ENCODE results near the gene PCSK5.
"Not testable (repeated sequence)": the region's sequence is repeated elsewhere in the genome, so short reads cannot be mapped to it uniquely, and the experiment has no call there.

Gene PCSK5

DNA sequence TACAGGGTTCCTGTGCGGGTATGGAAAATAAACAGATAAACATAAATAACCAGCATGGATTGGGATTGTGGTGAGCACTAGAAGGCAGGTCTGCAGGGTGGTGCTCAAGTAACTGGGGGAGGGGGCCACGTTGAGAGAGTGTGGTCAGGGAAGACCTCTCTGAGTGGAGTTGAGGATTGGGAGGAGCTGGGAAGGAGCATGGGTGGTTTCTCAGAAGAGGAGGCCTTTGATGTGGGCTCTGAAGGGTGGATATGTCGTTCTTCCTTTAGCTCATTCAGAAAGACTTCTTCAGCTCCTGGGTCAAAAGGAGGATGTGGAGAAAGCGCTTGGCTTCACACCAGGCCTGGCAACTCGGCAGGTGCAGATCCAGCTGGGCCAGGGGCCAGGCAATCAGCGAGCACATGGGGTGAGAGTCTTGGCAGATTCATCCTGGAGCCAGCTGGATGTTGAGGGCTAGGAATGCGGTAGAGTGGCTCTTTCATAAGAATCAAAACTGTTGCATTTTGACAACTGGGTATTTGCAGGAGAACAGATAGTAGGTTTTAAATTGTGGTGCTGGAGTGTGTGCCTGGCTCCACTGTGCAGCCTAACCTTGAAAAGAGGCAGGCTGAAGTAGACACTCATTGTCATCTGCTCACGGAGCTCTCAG lies 71.7 kb downstream of the PCSK5 start:
- Mint-ChIP-seq H3K4me3 (no peak overlapping the region), H3K4me1 (peaks cover 8% of the 10 kb centered on the region), H3K36me3 (ENCODE audit: insufficient read depth) (no peaks in the 10 kb centered on the region), H3K9me3 (peaks cover 12% of the 10 kb centered on the region), H3K27me3 (no peaks in the 10 kb centered on the region), H3K27ac (ENCODE audit: low read depth) (no peak overlapping the region)
- ATAC-seq (replicated peaks; ENCODE audit: extremely low read depth, poor library complexity, severe bottlenecking): no peak
- no peak for DNase-seq (ENCODE audit: low spot score in 2 of 2)

- no peak for ATAC-seq (replicated peaks; ENCODE audit: extremely low read depth, poor library complexity, severe bottlenecking)
- Mint-ChIP-seq H3K9me3 (peaks cover 12% of the 10 kb centered on the region), H3K27me3 (no peaks in the 10 kb centered on the region), H3K4me1 (peaks cover 8% of the 10 kb centered on the region), H3K4me3 (no peak overlapping the region), H3K36me3 (ENCODE audit: insufficient read depth) (no peaks in the 10 kb centered on the region), H3K27ac (ENCODE audit: low read depth) (no peak overlapping the region)
- no peak for DNase-seq (ENCODE audit: low spot score in 2 of 2)
Observed at GRCh38 chr9:75962662-75963036, 72.2 kb downstream of the PCSK5 start.

DNA sequence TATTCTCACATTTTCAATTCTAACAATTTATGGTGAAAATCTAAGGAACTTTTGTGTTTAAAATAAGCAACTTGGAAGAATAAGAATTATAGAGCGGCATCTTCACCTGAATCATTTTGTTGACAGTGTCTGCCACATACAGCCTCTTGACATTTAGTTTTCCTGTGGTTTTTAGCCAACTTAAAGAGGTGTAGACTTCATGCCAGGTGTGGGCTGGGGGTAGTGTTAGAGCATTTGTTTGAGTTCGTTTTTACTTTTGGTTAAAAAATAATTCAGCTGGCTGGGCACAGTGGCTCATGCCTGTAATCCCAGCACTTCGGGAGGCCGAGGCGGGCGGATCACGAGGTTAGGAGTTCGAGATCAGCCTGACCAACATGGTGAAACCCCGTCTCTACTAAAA lies 72.8 kb downstream of the PCSK5 start:
- ATAC-seq (replicated peaks; ENCODE audit: extremely low read depth, poor library complexity, severe bottlenecking); H3K27ac Mint-ChIP-seq (ENCODE audit: low read depth); H3K36me3 Mint-ChIP-seq (ENCODE audit: insufficient read depth); H3K27me3 Mint-ChIP-seq; DNase-seq (ENCODE audit: low spot score in 2 of 2); H3K4me3 Mint-ChIP-seq; H3K4me1 Mint-ChIP-seq: not testable (repeated sequence)
- peaks cover 12% of the 10 kb centered on the region for H3K9me3 Mint-ChIP-seq

- ATAC-seq (replicated peaks; ENCODE audit: extremely low read depth, poor library complexity, severe bottlenecking): no peak
- peaks cover 1% of the 10 kb centered on the region for H3K36me3 Mint-ChIP-seq (ENCODE audit: insufficient read depth)
- no peak overlapping the region for H3K4me3 Mint-ChIP-seq
- DNase-seq (ENCODE audit: low spot score in 2 of 2): no peak
- H3K4me1 Mint-ChIP-seq: peaks cover 8% of the 10 kb centered on the region
- H3K27ac Mint-ChIP-seq (ENCODE audit: low read depth): no peak overlapping the region
- no peaks in the 10 kb centered on the region for H3K27me3 Mint-ChIP-seq
- peaks cover 6% of the 10 kb centered on the region for H3K9me3 Mint-ChIP-seq
Observed at GRCh38 chr9:75964427-75964826, 74.0 kb downstream of the PCSK5 start.

- Mint-ChIP-seq H3K9me3 (peaks cover 6% of the 10 kb centered on the region), H3K36me3 (ENCODE audit: insufficient read depth) (peaks cover 1% of the 10 kb centered on the region), H3K4me3 (no peak overlapping the region), H3K27me3 (no peaks in the 10 kb centered on the region), H3K27ac (ENCODE audit: low read depth) (no peak overlapping the region), H3K4me1 (peaks cover 8% of the 10 kb centered on the region)
- no peak for DNase-seq (ENCODE audit: low spot score in 2 of 2)
- no peak for ATAC-seq (replicated peaks; ENCODE audit: extremely low read depth, poor library complexity, severe bottlenecking)
Observed at GRCh38 chr9:75965231-75965630, 74.8 kb downstream of the PCSK5 start.

DNA sequence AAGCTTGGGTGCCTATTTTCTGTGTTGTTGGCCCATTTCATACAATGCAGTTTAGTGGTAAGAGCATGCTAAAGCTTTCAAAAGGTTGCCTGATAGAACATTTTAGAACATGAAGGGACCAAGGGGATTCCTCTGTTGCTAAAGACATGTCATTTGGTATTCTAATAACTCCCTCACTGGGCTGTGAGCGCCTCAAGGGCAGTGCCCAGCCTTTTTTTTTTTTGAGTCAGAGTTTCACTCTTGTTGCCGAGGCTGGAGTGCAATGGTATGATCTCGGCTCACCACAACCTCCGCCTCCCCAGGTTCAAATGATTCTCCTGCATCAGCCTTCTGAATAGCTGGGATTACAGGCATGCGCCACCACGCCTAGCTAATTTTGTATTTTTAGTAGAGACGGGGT lies 77.1 kb downstream of the PCSK5 start:
- Mint-ChIP-seq H3K36me3 (ENCODE audit: insufficient read depth) (peaks cover 1% of the 10 kb centered on the region), H3K27ac (ENCODE audit: low read depth) (no peak overlapping the region), H3K4me3 (no peak overlapping the region), H3K9me3 (peaks cover 6% of the 10 kb centered on the region), H3K27me3 (no peaks in the 10 kb centered on the region), H3K4me1 (no peaks in the 10 kb centered on the region)
- no peak for DNase-seq (ENCODE audit: low spot score in 2 of 2)
- no peak for ATAC-seq (replicated peaks; ENCODE audit: extremely low read depth, poor library complexity, severe bottlenecking)

GRCh38 chr9:75974016-75974766 lies 83.7 kb downstream of the PCSK5 start:
- DNase-seq (ENCODE audit: low spot score in 2 of 2): no peak
- peaks cover 4% of the 10 kb centered on the region for H3K36me3 Mint-ChIP-seq (ENCODE audit: insufficient read depth)
- no peak overlapping the region for H3K4me3 Mint-ChIP-seq
- ATAC-seq (replicated peaks; ENCODE audit: extremely low read depth, poor library complexity, severe bottlenecking): no peak
- no peaks in the 10 kb centered on the region for H3K4me1 Mint-ChIP-seq
- H3K27me3 Mint-ChIP-seq: no peaks in the 10 kb centered on the region
- no peaks in the 10 kb centered on the region for H3K9me3 Mint-ChIP-seq
- no peak overlapping the region for H3K27ac Mint-ChIP-seq (ENCODE audit: low read depth)

- DNase-seq (ENCODE audit: low spot score in 2 of 2) (no peak), ATAC-seq (replicated peaks; ENCODE audit: extremely low read depth, poor library complexity, severe bottlenecking) (no peak)
- Mint-ChIP-seq H3K36me3 (ENCODE audit: insufficient read depth) (peaks cover 3% of the 10 kb centered on the region), H3K9me3 (no peaks in the 10 kb centered on the region), H3K4me1 (no peaks in the 10 kb centered on the region), H3K4me3 (no peak overlapping the region), H3K27ac (ENCODE audit: low read depth) (no peak overlapping the region), H3K27me3 (no peaks in the 10 kb centered on the region)
Observed at GRCh38 chr9:75975071-75975470, 84.6 kb downstream of the PCSK5 start.

DNA sequence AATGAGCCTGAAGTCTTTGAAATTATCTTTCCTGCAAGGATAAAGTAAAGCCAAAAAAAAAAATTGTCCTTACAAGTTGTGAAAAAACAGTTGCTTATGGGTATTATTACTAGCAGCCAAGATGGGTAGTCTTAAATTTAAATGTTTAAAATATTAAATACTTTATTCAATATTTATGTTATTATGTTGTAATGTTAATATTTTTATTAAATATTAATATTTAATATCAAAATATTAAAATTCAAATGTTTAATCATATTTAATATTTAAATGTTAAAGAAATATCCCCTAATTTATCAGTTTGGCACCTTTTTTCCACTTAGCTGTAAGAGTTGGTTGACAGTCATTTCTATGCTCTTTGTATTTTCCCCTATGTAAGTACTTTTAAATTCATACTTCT lies 86.1 kb downstream of the PCSK5 start:
- H3K27me3 Mint-ChIP-seq: no peaks in the 10 kb centered on the region
- no peaks in the 10 kb centered on the region for H3K9me3 Mint-ChIP-seq
- peaks cover 3% of the 10 kb centered on the region for H3K36me3 Mint-ChIP-seq (ENCODE audit: insufficient read depth)
- DNase-seq (ENCODE audit: low spot score in 2 of 2) (no peak), ATAC-seq (replicated peaks; ENCODE audit: extremely low read depth, poor library complexity, severe bottlenecking) (no peak)
- H3K27ac Mint-ChIP-seq (ENCODE audit: low read depth): no peak overlapping the region
- H3K4me3 Mint-ChIP-seq: no peak overlapping the region
- H3K4me1 Mint-ChIP-seq: no peaks in the 10 kb centered on the region

DNA sequence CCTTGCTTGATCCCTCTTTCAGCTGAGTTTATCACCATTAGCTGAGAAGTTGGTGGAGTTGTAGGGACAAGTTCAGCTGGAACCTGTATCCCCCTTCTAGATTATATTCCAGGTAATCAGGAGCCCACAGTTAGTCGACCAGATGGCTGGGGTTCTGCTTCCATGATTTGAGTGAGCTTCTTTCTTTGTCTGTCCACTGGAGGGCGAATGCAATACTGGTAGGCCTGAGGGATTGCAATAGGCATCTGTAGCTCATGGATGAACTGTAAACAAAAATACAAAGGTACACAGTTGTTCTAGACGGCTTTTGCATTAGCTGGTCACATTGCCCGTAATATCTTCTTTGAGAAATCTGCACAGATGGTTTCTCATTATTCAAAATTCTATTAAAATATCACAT lies 88.9 kb downstream of the PCSK5 start:
- Mint-ChIP-seq H3K27ac (ENCODE audit: low read depth) (no peak overlapping the region), H3K4me1 (no peaks in the 10 kb centered on the region), H3K9me3 (no peaks in the 10 kb centered on the region), H3K36me3 (ENCODE audit: insufficient read depth) (no peaks in the 10 kb centered on the region), H3K27me3 (no peaks in the 10 kb centered on the region), H3K4me3 (no peak overlapping the region)
- ATAC-seq (replicated peaks; ENCODE audit: extremely low read depth, poor library complexity, severe bottlenecking): no peak
- DNase-seq (ENCODE audit: low spot score in 2 of 2): no peak

- H3K27ac Mint-ChIP-seq (ENCODE audit: low read depth): no peak overlapping the region
- H3K9me3 Mint-ChIP-seq: no peaks in the 10 kb centered on the region
- no peaks in the 10 kb centered on the region for H3K36me3 Mint-ChIP-seq (ENCODE audit: insufficient read depth)
- ATAC-seq (replicated peaks; ENCODE audit: extremely low read depth, poor library complexity, severe bottlenecking) (no peak), DNase-seq (ENCODE audit: low spot score in 2 of 2) (no peak)
- no peak overlapping the region for H3K4me3 Mint-ChIP-seq
- no peaks in the 10 kb centered on the region for H3K27me3 Mint-ChIP-seq
- no peaks in the 10 kb centered on the region for H3K4me1 Mint-ChIP-seq
Observed at GRCh38 chr9:75983319-75984045, 93.0 kb downstream of the PCSK5 start.

DNA sequence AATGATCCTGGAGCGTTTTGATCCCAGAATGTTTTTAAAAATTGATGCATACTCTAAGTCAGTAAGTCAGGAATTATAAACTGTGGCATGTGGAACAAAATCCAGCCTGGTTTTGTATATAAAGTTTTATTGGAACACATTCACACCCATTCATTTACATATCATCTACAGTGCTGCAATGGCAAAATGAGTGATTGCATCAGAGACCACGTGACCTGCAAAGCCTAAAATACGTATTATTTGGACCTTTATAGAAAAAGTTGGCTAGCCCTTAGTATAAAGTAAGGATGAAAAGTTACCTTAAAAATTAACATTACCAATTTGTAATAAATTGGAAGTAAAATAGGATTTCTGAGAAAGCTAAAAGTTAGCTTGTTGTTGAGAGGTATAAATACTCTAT lies 95.0 kb downstream of the PCSK5 start:
- Mint-ChIP-seq H3K27ac (ENCODE audit: low read depth) (no peak overlapping the region), H3K4me3 (no peak overlapping the region), H3K27me3 (no peaks in the 10 kb centered on the region), H3K9me3 (no peaks in the 10 kb centered on the region), H3K4me1 (no peaks in the 10 kb centered on the region), H3K36me3 (ENCODE audit: insufficient read depth) (no peaks in the 10 kb centered on the region)
- ATAC-seq (replicated peaks; ENCODE audit: extremely low read depth, poor library complexity, severe bottlenecking) (no peak), DNase-seq (ENCODE audit: low spot score in 2 of 2) (no peak)

- no peak overlapping the region for H3K27ac Mint-ChIP-seq (ENCODE audit: low read depth)
- H3K4me3 Mint-ChIP-seq: no peak overlapping the region
- no peak for DNase-seq (ENCODE audit: low spot score in 2 of 2)
Observed at GRCh38 chr9:75988663-75989062, 98.2 kb downstream of the PCSK5 start.

More at GRCh38 chr9:75988663-75989062, 98.2 kb downstream of the PCSK5 start:
- no peaks in the 10 kb centered on the region for H3K27me3 Mint-ChIP-seq
- no peaks in the 10 kb centered on the region for H3K9me3 Mint-ChIP-seq
- H3K36me3 Mint-ChIP-seq (ENCODE audit: insufficient read depth): peaks cover 2% of the 10 kb centered on the region
- ATAC-seq (replicated peaks; ENCODE audit: extremely low read depth, poor library complexity, severe bottlenecking): no peak
- H3K4me1 Mint-ChIP-seq: no peaks in the 10 kb centered on the region

Data from central memory CD8-positive, alpha-beta T cell (primary cell).